Esophagus squamous epithelium (tissue), 4 donors: ENCODE results near the gene TMEM238.

ENCODE experiments used
- CTCF ChIP-seq, 6 experiments: fragments of 450-650 bp in 4 of 6; fragments of 200-600 bp in 2 of 6; sonication (generic) in 2 of 6; IDR thresholded peaks; one replicate each; pipeline ENCODE4 v1.5.1; 2016 to 2019; ENCODE audit warnings: antibody characterized with exemption in 6 of 6, mild to moderate bottlenecking in 4 of 6, moderate library complexity in 4 of 6
- POLR2A ChIP-seq, 4 donors: fragments of 450-650 bp; IDR thresholded peaks; one replicate each; pipeline ENCODE4 v1.6.1; 2017; ENCODE audit warnings: antibody characterized with exemption in 4 of 4, mild to moderate bottlenecking in 4 of 4, moderate library complexity in 3 of 4

GRCh38 chr19:55339889-55340783 lies 44.0 kb downstream of the TMEM238 start:
- peak in 1 of 4 donors; percentile 97 for TF ChIP-seq POLR2A (IDR thresholded peaks at IDR 0.05)
- no peak for TF ChIP-seq CTCF (IDR thresholded peaks at IDR 0.05)
